ENCODE measurements around the gene NR0B2. TPM values are rescaled to one million over a fixed set of nuclear protein-coding genes. Genes with fewer than 3 reads are reported as not detected.

Gene NR0B2
- total and polyA plus RNA-seq, 2 of the 13 experiments (the other 11 are each of a cell fraction or from before 2014, with no cell fraction given) = 72.5 to 133 TPM

DNA sequence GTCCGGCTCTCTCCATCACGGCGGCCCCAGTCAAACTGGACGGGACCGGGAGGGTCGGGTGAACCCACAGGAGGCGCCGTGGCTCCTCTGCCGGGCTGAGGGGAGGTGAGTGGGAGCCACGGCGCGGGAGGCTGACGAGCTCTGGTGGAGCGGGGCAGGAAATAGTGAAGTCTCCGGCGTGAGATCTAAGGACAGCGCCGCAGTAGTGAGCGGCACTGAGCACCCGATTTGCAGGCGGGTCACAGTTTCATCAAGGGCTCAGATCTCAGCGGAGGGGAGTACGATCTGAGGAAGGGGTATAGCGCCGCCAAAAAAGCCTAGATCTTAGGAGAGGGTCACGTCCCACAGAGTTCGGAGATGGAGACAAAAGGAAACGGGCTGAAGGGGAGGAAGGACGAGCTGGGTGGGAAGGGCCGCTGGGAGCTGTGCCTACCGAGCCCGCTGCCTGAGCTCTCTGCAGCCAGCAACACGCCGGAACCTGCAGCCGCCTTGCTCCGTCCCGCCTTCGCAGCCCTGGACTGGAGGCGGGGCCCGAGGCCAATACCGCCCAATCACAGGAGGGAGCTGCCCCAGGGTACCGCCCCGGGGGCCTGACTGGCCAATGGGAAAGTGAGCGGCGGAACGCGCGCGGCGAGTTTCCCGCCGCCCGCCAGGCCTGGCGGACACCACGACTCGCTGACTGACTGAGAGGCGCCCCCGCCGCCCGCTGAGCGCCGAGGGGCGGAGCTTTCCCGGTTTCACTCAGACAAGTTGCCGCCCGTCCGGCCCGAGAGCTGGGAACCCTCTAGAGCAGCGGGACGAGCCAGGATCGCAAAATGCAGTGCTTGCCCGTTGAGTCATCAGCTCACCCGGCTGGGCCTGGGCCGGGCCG, 48.9 kb downstream of the NR0B2 start (continued):
- TF ChIP-seq, protein P1, sequence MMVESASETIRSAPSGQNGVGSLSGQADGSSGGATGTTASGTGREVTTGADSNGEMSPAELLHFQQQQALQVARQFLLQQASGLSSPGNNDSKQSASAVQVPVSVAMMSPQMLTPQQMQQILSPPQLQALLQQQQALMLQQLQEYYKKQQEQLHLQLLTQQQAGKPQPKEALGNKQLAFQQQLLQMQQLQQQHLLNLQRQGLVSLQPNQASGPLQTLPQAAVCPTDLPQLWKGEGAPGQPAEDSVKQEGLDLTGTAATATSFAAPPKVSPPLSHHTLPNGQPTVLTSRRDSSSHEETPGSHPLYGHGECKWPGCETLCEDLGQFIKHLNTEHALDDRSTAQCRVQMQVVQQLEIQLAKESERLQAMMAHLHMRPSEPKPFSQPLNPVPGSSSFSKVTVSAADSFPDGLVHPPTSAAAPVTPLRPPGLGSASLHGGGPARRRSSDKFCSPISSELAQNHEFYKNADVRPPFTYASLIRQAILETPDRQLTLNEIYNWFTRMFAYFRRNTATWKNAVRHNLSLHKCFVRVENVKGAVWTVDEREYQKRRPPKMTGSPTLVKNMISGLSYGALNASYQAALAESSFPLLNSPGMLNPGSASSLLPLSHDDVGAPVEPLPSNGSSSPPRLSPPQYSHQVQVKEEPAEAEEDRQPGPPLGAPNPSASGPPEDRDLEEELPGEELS (CRISPR knock-in tag; IDR thresholded peaks at IDR 0.05) = peak; percentile 39; the same call in 1 of the 2 replicates
- TF ChIP-seq ZNF160 (CRISPR knock-in tag; IDR thresholded peaks at IDR 0.05) = peak; percentile 53; the same call in 1 of the 2 replicates
- TF ChIP-seq, protein P2, sequence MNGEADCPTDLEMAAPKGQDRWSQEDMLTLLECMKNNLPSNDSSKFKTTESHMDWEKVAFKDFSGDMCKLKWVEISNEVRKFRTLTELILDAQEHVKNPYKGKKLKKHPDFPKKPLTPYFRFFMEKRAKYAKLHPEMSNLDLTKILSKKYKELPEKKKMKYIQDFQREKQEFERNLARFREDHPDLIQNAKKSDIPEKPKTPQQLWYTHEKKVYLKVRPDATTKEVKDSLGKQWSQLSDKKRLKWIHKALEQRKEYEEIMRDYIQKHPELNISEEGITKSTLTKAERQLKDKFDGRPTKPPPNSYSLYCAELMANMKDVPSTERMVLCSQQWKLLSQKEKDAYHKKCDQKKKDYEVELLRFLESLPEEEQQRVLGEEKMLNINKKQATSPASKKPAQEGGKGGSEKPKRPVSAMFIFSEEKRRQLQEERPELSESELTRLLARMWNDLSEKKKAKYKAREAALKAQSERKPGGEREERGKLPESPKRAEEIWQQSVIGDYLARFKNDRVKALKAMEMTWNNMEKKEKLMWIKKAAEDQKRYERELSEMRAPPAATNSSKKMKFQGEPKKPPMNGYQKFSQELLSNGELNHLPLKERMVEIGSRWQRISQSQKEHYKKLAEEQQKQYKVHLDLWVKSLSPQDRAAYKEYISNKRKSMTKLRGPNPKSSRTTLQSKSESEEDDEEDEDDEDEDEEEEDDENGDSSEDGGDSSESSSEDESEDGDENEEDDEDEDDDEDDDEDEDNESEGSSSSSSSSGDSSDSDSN (CRISPR knock-in tag; IDR thresholded peaks at IDR 0.05) = peak; percentile 72; the same call in 1 of the 2 replicates
- TF ChIP-seq ESRRA (CRISPR knock-in tag; IDR thresholded peaks at IDR 0.05; ENCODE audit: low read depth) = no peak
- TF ChIP-seq RFX3 (CRISPR knock-in tag; IDR thresholded peaks at IDR 0.05) = no peak
- peak; percentile 68 for TF ChIP-seq GABPA (IDR thresholded peaks at IDR 0.05; ENCODE audit: low read depth, low read length)
- TF ChIP-seq GABPA (CRISPR knock-in tag; IDR thresholded peaks at IDR 0.05; ENCODE audit: low read depth) = peak; percentile 83
- peak; percentile 52 for TF ChIP-seq ZMYM4 (CRISPR knock-in tag; IDR thresholded peaks at IDR 0.05)
- TF ChIP-seq ZNF510 (CRISPR knock-in tag; IDR thresholded peaks at IDR 0.05; ENCODE audit: low read depth) = 0 out of 2 replicates have a peak, but pooled peaks have one; percentile 44
- TF ChIP-seq ZNF333 (CRISPR knock-in tag; IDR thresholded peaks at IDR 0.05; ENCODE audit: borderline replicate concordance) = no peak
- TF ChIP-seq SAFB2 (CRISPR knock-in tag; IDR thresholded peaks at IDR 0.05; ENCODE audit: borderline replicate concordance, low read depth) = peak; percentile 58; the same call in 1 of the 2 replicates
- TF ChIP-seq ZNF225 (CRISPR knock-in tag; IDR thresholded peaks at IDR 0.05) = no peak
- TF ChIP-seq ZSCAN20 (CRISPR knock-in tag; IDR thresholded peaks at IDR 0.05; ENCODE audit: borderline replicate concordance) = peak; percentile 59; the same call in 1 of the 2 replicates
- no peak for TF ChIP-seq MAFF (IDR thresholded peaks at IDR 0.05; ENCODE audit: low read depth, low read length)
- peak; percentile 78; the same call in 1 of the 2 replicates for TF ChIP-seq KDM5B (CRISPR knock-in tag; IDR thresholded peaks at IDR 0.05; ENCODE audit: borderline replicate concordance)
- peak; percentile 62 for TF ChIP-seq ZNF883 (CRISPR knock-in tag; IDR thresholded peaks at IDR 0.05; ENCODE audit: not compliant biosample characterization)
- TF ChIP-seq, protein P3, sequence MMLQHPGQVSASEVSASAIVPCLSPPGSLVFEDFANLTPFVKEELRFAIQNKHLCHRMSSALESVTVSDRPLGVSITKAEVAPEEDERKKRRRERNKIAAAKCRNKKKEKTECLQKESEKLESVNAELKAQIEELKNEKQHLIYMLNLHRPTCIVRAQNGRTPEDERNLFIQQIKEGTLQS (CRISPR knock-in tag; IDR thresholded peaks at IDR 0.05) = peak; percentile 14; the same call in 1 of the 2 replicates
- no peak for TF ChIP-seq NFIB (CRISPR knock-in tag; IDR thresholded peaks at IDR 0.05; ENCODE audit: borderline replicate concordance)
- no peak for TF ChIP-seq ZNF44 (CRISPR knock-in tag; IDR thresholded peaks at IDR 0.05)
- TF ChIP-seq ZNF563 (CRISPR knock-in tag; IDR thresholded peaks at IDR 0.05) = peak; percentile 75
- no peak for TF ChIP-seq SRY (CRISPR knock-in tag; IDR thresholded peaks at IDR 0.05)
- TF ChIP-seq ELF4 (CRISPR knock-in tag; IDR thresholded peaks at IDR 0.05; ENCODE audit: borderline replicate concordance) = no peak
- peak; percentile 58; the same call in 1 of the 2 replicates for TF ChIP-seq THAP11 (CRISPR knock-in tag; IDR thresholded peaks at IDR 0.05)
- TF ChIP-seq ZNF547 (CRISPR knock-in tag; IDR thresholded peaks at IDR 0.05) = peak; percentile 33; the same call in 1 of the 2 replicates
- peak; percentile 52 for TF ChIP-seq ZNF777 (CRISPR knock-in tag; IDR thresholded peaks at IDR 0.05)
- no peak for TF ChIP-seq ZMYM3 (CRISPR knock-in tag; IDR thresholded peaks at IDR 0.05)
- TF ChIP-seq POLR2A (IDR thresholded peaks at IDR 0.05; ENCODE audit: insufficient read depth in 1 of 2, low read depth in 2 of 2, low read length in 2 of 2) = peak; percentile 97

Measured in HepG2 (cell line).